H9 (cell line): ENCODE data around the gene KIAA1671. TPM values are rescaled to one million over a fixed set of nuclear protein-coding genes. Genes with fewer than 3 reads are reported as not detected.

Source experiments
- DNase-seq: peaks from one replicate; pipeline ENCODE4 v3.0.0-alpha.2; 2017
- H2AFZ ChIP-seq: one replicate; pipeline ENCODE4 v1.6.1; 2013; ENCODE audit warnings: mild to moderate bottlenecking, low read length, control low read depth, moderate library complexity
- H2AK5ac ChIP-seq: 2 replicates; pipeline ENCODE4 v1.6.1; 2013; ENCODE audit warnings: low read length, control low read depth, mixed read lengths; ENCODE audit not compliant: insufficient read length
- H2BK120ac ChIP-seq: one replicate; pipeline ENCODE4 v1.6.1; 2013; ENCODE audit warnings: low read depth, mild to moderate bottlenecking, low read length, control low read depth, inconsistent platforms; ENCODE audit not compliant: poor library complexity, severe bottlenecking
- H2BK12ac ChIP-seq: 2 replicates; pipeline ENCODE4 v1.6.1; 2013; ENCODE audit warnings: low read length, control low read depth, mixed read lengths, low read depth; ENCODE audit not compliant: insufficient read length
- H2BK15ac ChIP-seq: 2 replicates; pipeline ENCODE4 v1.6.1; 2013; ENCODE audit warnings: low read depth, low read length, control low read depth
- H2BK20ac ChIP-seq: one replicate; pipeline ENCODE4 v1.6.1; 2013; ENCODE audit warnings: low read depth, mild to moderate bottlenecking, low read length, control low read depth, inconsistent platforms; ENCODE audit not compliant: poor library complexity, severe bottlenecking
- H2BK5ac ChIP-seq: 2 replicates; pipeline ENCODE4 v1.6.1; 2013; ENCODE audit warnings: low read length, control low read depth, mixed read lengths; ENCODE audit not compliant: insufficient read length
- H3K14ac ChIP-seq: 2 replicates; pipeline ENCODE4 v1.6.1; 2013; ENCODE audit warnings: low read length, control low read depth; ENCODE audit not compliant: insufficient read depth
- H3K18ac ChIP-seq: 2 replicates; pipeline ENCODE4 v1.6.1; 2013; ENCODE audit warnings: low read depth, mild to moderate bottlenecking, mixed read lengths, low read length, control low read depth; ENCODE audit not compliant: insufficient read length
- H3K23ac ChIP-seq: 2 replicates; pipeline ENCODE4 v1.6.1; 2013; ENCODE audit warnings: low read length, control low read depth, mixed read lengths, low read depth; ENCODE audit not compliant: insufficient read length
- H3K23me2 ChIP-seq: 2 replicates; pipeline ENCODE4 v1.6.1; 2013; ENCODE audit warnings: low read depth, mild to moderate bottlenecking, mixed read lengths, low read length, control low read depth; ENCODE audit not compliant: insufficient read length, poor library complexity, severe bottlenecking
- H3K27ac ChIP-seq: 2 replicates; pipeline ENCODE4 v1.5.1; 2013; ENCODE audit warnings: low read length, control low read depth, mixed read lengths, low read depth; ENCODE audit not compliant: insufficient read length
- H3K27me3 ChIP-seq: 2 replicates; pipeline ENCODE4 v1.6.1; 2013; ENCODE audit warnings: low read length, control low read depth, inconsistent platforms; ENCODE audit not compliant: insufficient read depth
- H3K4ac ChIP-seq: 2 replicates; pipeline ENCODE4 v1.6.1; 2013; ENCODE audit warnings: low read depth, mild to moderate bottlenecking, control low read depth, inconsistent platforms, low read length, moderate library complexity
- H3K4me1 ChIP-seq: 2 replicates; pipeline ENCODE4 v1.6.1; 2013; ENCODE audit warnings: low read length, control low read depth, inconsistent platforms; ENCODE audit not compliant: insufficient read depth
- H3K4me2 ChIP-seq: 2 replicates; pipeline ENCODE4 v1.6.1; 2013; ENCODE audit warnings: low read length, control low read depth, mixed read lengths; ENCODE audit not compliant: insufficient read length, insufficient read depth
- H3K56ac ChIP-seq: 2 replicates; pipeline ENCODE4 v1.6.1; 2013; ENCODE audit warnings: low read depth, mild to moderate bottlenecking, mixed read lengths, low read length, control low read depth; ENCODE audit not compliant: insufficient read length
- H3K79me1 ChIP-seq: 2 replicates; pipeline ENCODE4 v1.6.1; 2013; ENCODE audit warnings: low read depth, mild to moderate bottlenecking, moderate library complexity, low read length, control low read depth, inconsistent platforms; ENCODE audit not compliant: insufficient read depth, poor library complexity, severe bottlenecking
- H3K79me2 ChIP-seq: 2 replicates; pipeline ENCODE4 v1.6.1; 2013; ENCODE audit warnings: low read length, control low read depth, inconsistent platforms; ENCODE audit not compliant: insufficient read depth
- H3K9ac ChIP-seq: 2 replicates; pipeline ENCODE4 v1.6.1; 2013; ENCODE audit warnings: low read length, control low read depth, mixed read lengths; ENCODE audit not compliant: insufficient read length; ENCODE audit errors: extremely low read depth
- H3K9me3 ChIP-seq: one replicate; pipeline ENCODE4 v1.6.1; 2013; ENCODE audit warnings: low read depth, low read length, inconsistent platforms; ENCODE audit not compliant: control insufficient read depth
- H3T11ph ChIP-seq: one replicate; pipeline ENCODE4 v1.6.1; 2013; ENCODE audit warnings: mild to moderate bottlenecking, low read length, control low read depth, inconsistent platforms
- H4K20me1 ChIP-seq: one replicate; pipeline ENCODE4 v1.6.1; 2013; ENCODE audit not compliant: control insufficient read depth, insufficient read length, insufficient read depth
- H4K5ac ChIP-seq: 2 replicates; pipeline ENCODE4 v1.6.1; 2013; ENCODE audit warnings: low read depth, mild to moderate bottlenecking, mixed read lengths, low read length, control low read depth; ENCODE audit not compliant: insufficient read length
- H4K8ac ChIP-seq: replicated peaks from 2 replicates; pipeline ENCODE4 v1.6.1; 2013; ENCODE audit warnings: low read length, control low read depth, mixed read lengths, low read depth; ENCODE audit not compliant: insufficient read length
- H4K91ac ChIP-seq: 2 replicates; pipeline ENCODE4 v1.6.1; 2013; ENCODE audit warnings: low read depth, mild to moderate bottlenecking, moderate library complexity, mixed read lengths, low read length, control low read depth; ENCODE audit not compliant: insufficient read length
- H3K27ac Mint-ChIP-seq, 3 experiments: 2 replicates in 2 of 3; 3 replicates in 1 of 3; pipeline ENCODE4 v1.8.0; 2020 to 2021; ENCODE audit warnings: mixed read lengths in 3 of 3, mild to moderate bottlenecking in 1 of 3, moderate library complexity in 1 of 3
- H3K27me3 Mint-ChIP-seq: 2 replicates; pipeline ENCODE4 v1.8.0; 2021; ENCODE audit warnings: low read depth, mild to moderate bottlenecking, moderate library complexity, mixed read lengths
- H3K36me3 Mint-ChIP-seq, 3 experiments: 2 replicates in 2 of 3; 3 replicates in 1 of 3; pipeline ENCODE4 v1.8.0; 2020 to 2021; ENCODE audit warnings: low read depth in 3 of 3, mixed read lengths in 3 of 3; ENCODE audit not compliant: insufficient read depth in 1 of 3
- H3K4me1 Mint-ChIP-seq, 2 experiments: 2 replicates each; pipeline ENCODE4 v1.8.0; 2020; ENCODE audit warnings: mixed read lengths in 2 of 2
- H3K4me3 Mint-ChIP-seq, 2 experiments: 2 replicates in 1 of 2; 3 replicates in 1 of 2; pipeline ENCODE4 v1.8.0; 2020 to 2021; ENCODE audit warnings: mild to moderate bottlenecking in 2 of 2, mixed read lengths in 2 of 2, moderate library complexity in 1 of 2
- H3K9me3 Mint-ChIP-seq, 2 experiments: 2 replicates in 1 of 2; 3 replicates in 1 of 2; pipeline ENCODE4 v1.8.0; 2020; ENCODE audit warnings: mild to moderate bottlenecking in 2 of 2, mixed read lengths in 2 of 2, moderate library complexity in 1 of 2
- CTCF ChIP-seq: fragments of 200-600 bp; sonication (generic); conservative IDR thresholded peaks from 3 replicates; pipeline ENCODE4 v1.8.0; 2021; ENCODE audit warnings: antibody characterized with exemption, mild to moderate bottlenecking
- WGBS: extraction: QIAGEN DNeasy Blood & Tissue Kit; methylation state at CpG from one replicate; pipeline ENCODE4 v1.1.7; 2013; ENCODE audit warnings: missing lambda C conversion rate, low lambda C conversion rate, mixed read lengths; ENCODE audit not compliant: insufficient read length; ENCODE audit errors: extremely low coverage; 5-methylcytosine and 5-hydroxymethylcytosine counted together
- total RNA-seq: library from RNA; stranded (reverse); gene quantifications from 2 replicates; pipeline ENCODE4 v1.2.1, GENCODE V29; 2021

Gene KIAA1671
- total RNA-seq, 1 experiment from 2014 or later, result 22.6 TPM

- H3K9me3 ChIP-seq, result no peaks in the 10 kb centered on the region
- no peak within 1 kb of the TSS for H2BK15ac ChIP-seq
- H3K9ac ChIP-seq, result no peak within 1 kb of the TSS
- H4K8ac ChIP-seq, result no peak within 1 kb of the TSS
- no peak within 1 kb of the TSS for H2BK5ac ChIP-seq
- Mint-ChIP-seq H3K4me1 (peaks cover 0 to 5% of the 10 kb centered on the region in 2 experiments; a peak in 1 of 4 replicates), H3K27ac (peak within 1 kb of the TSS in 1 of 3 experiments; percentile 35; a peak in 1 of 7 replicates), H3K9me3 (no peaks in the 10 kb centered on the region), H3K27me3 (no peaks in the 10 kb centered on the region), H3K4me3 (no peak within 1 kb of the TSS), H3K36me3 (peaks cover 0 to 8% (median 3%) of the 10 kb centered on the region in 3 experiments; a peak in 2 of 7 replicates)
- no CpG with 5 or more reads among the region's 17 CpGs for WGBS
- no peak within 1 kb of the TSS for H3K4ac ChIP-seq
- no peaks in the 10 kb centered on the region for H3K23me2 ChIP-seq
- no peaks in the 10 kb centered on the region for H4K20me1 ChIP-seq
- H3K56ac ChIP-seq, result no peak within 1 kb of the TSS
- no peak within 1 kb of the TSS for H3K14ac ChIP-seq
- no peak within 1 kb of the TSS for H2AK5ac ChIP-seq
- no peak for TF ChIP-seq CTCF
- no peak within 1 kb of the TSS for H2AFZ ChIP-seq
- no peak within 1 kb of the TSS for H3K4me2 ChIP-seq
- H3K18ac ChIP-seq, result no peak within 1 kb of the TSS
- no peak within 1 kb of the TSS for H4K91ac ChIP-seq
- H3K23ac ChIP-seq, result no peak within 1 kb of the TSS
- no peaks in the 10 kb centered on the region for H3K27me3 ChIP-seq
- H4K5ac ChIP-seq, result no peak within 1 kb of the TSS
- H3K4me1 ChIP-seq, result no peaks in the 10 kb centered on the region
- H3T11ph ChIP-seq, result no peak within 1 kb of the TSS
- DNase-seq, result no peak
- no peak within 1 kb of the TSS for H2BK20ac ChIP-seq
- H2BK120ac ChIP-seq, result no peak within 1 kb of the TSS
- H3K79me2 ChIP-seq, result no peaks in the 10 kb centered on the region
- H3K27ac ChIP-seq, result no peak within 1 kb of the TSS
- no peak within 1 kb of the TSS for H2BK12ac ChIP-seq
- no peaks in the 10 kb centered on the region for H3K79me1 ChIP-seq
Observed at GRCh38 chr22:25199731-25200520, 247.4 kb downstream of the KIAA1671 start, which contains the start of gene CRYBB3. Gene CRYBB3 (plus strand): TSS chr22:25199858. CDS start chr22:25201397, 1,539 bp downstream.
